Breast epithelium (tissue), 4 donors: ENCODE data around the gene CCDC33. TPM values are rescaled to one million over a fixed set of nuclear protein-coding genes. Genes with fewer than 3 reads are reported as not detected.

ENCODE experiments used
- DNase-seq, 2 donors: peaks; one replicate each; pipeline ENCODE4 v3.0.0-alpha.2; 2019; ENCODE audit warnings: low spot score in 2 of 2
- H3K27ac ChIP-seq, 2 donors: fragments of 200-600 bp; sonication (generic) in 1 of 2; one replicate each; pipeline ENCODE4 v1.5.1; 2016 to 2019; ENCODE audit warnings: mild to moderate bottlenecking in 1 of 2
- H3K27me3 ChIP-seq, 2 donors: fragments of 200-600 bp; sonication (generic) in 1 of 2; one replicate each; pipeline versions ENCODE4 v1.5.1 to v1.6.0; 2017 to 2019; ENCODE audit warnings: control low read depth in 1 of 2, mild to moderate bottlenecking in 1 of 2
- H3K36me3 ChIP-seq: fragments of 200-600 bp; one replicate; pipeline ENCODE4 v1.5.1; 2019
- H3K4me1 ChIP-seq, 2 donors: fragments of 200-600 bp; sonication (generic); one replicate each; pipeline ENCODE4 v1.5.1; 2016 to 2019; ENCODE audit warnings: control low read depth in 1 of 2
- H3K4me3 ChIP-seq, 3 donors: fragments of 200-600 bp; sonication (generic); 1 replicate in 2 of 3; 2 replicates in 1 of 3; pipeline ENCODE4 v1.5.1; 2016 to 2019; ENCODE audit warnings: mild to moderate bottlenecking in 3 of 3, moderate library complexity in 2 of 3
- H3K9me3 ChIP-seq, 2 donors: fragments of 200-600 bp; sonication (generic) in 1 of 2; one replicate each; pipeline ENCODE4 v1.5.1; 2016 to 2019; ENCODE audit warnings: control low read depth in 1 of 2
- POLR2A ChIP-seq: fragments of 450-650 bp; IDR thresholded peaks from one replicate; pipeline ENCODE4 v1.6.1; 2016; ENCODE audit warnings: antibody characterized with exemption, mild to moderate bottlenecking, moderate library complexity
- POLR2AphosphoS5 ChIP-seq, 3 donors: sonication (generic); formaldehyde crosslinking; IDR thresholded peaks; one replicate each; pipeline ENCODE4 v1.6.1; 2017; ENCODE audit warnings: antibody characterized with exemption in 3 of 3
- intact Hi-C: fragments of 100-400 bp; cut with DNase I; formaldehyde crosslinking; loops from one replicate; pipeline ENCODE4 v1.15.1; 2023; ENCODE audit warnings: low total_unique reads
- total RNA-seq, 3 donors: library from RNA; depleted of rRNA; stranded (reverse); fragments of >200 nt; gene quantifications; one replicate each; pipeline ENCODE4 v1.1.0, GENCODE V29; 2016
- TF ChIP-seq, protein P1 (sequence below), 3 donors: fragments of 450-650 bp; IDR thresholded peaks; one replicate each; pipeline ENCODE4 v1.5.1; 2016 to 2017; ENCODE audit warnings: antibody characterized with exemption in 3 of 3, mild to moderate bottlenecking in 3 of 3, moderate library complexity in 3 of 3

The CCDC33 gene
- total RNA-seq, 3 donors from 2014 or later: 0.33 TPM; not detected in 2

DNA sequence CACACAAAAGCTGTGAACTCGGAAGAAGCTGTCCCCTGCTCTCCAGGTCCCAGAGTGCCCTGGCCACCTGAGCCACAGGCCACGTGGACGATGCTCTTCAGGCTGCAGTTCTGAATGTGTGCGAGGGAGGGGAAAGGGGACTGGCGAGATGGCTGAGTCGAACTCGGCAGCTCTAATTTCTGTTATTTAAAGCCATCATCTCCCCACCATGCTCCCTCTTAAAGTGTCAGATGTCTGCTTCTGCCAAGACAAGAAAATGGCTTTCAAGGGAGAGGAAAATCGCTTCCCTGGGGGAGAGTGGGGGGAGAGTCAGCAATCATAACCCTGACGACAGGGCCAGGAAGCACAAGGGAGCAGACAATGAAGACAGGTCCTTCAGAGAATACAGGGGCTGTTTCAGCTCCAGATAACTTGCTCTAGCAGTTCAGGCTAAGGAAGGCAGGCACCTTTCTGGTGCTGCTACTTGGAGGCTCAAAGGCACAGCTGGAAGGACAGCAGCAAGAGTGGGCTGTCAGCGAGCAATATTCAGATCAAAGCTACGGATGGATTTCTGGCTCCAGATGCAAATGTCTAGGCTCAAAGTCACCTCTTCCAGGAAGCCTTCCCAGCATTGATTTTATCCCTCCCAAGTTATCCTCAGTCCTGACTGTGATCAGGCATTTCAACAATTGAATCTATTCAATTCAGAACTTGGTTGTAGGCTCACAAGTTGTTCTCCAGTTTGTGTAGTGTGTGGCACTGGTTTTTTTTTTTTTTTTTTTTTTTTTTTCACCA lies 15.5 kb upstream of the CCDC33 start:
- H3K4me1 ChIP-seq: no peaks in the 10 kb centered on the region
- no peak for DNase-seq
- intact Hi-C loops: no loop called here
- no peaks in the 10 kb centered on the region for H3K9me3 ChIP-seq
- no peaks in the 10 kb centered on the region for H3K27me3 ChIP-seq
- H3K36me3 ChIP-seq: no peaks in the 10 kb centered on the region
- H3K4me3 ChIP-seq: no peak overlapping the region
- no peak overlapping the region for H3K27ac ChIP-seq
- TF ChIP-seq POLR2AphosphoS5 (IDR thresholded peaks at IDR 0.05): no peak
- no peak for TF ChIP-seq POLR2A
- TF ChIP-seq, protein P1, sequence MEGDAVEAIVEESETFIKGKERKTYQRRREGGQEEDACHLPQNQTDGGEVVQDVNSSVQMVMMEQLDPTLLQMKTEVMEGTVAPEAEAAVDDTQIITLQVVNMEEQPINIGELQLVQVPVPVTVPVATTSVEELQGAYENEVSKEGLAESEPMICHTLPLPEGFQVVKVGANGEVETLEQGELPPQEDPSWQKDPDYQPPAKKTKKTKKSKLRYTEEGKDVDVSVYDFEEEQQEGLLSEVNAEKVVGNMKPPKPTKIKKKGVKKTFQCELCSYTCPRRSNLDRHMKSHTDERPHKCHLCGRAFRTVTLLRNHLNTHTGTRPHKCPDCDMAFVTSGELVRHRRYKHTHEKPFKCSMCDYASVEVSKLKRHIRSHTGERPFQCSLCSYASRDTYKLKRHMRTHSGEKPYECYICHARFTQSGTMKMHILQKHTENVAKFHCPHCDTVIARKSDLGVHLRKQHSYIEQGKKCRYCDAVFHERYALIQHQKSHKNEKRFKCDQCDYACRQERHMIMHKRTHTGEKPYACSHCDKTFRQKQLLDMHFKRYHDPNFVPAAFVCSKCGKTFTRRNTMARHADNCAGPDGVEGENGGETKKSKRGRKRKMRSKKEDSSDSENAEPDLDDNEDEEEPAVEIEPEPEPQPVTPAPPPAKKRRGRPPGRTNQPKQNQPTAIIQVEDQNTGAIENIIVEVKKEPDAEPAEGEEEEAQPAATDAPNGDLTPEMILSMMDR (IDR thresholded peaks at IDR 0.05): no peak

DNA sequence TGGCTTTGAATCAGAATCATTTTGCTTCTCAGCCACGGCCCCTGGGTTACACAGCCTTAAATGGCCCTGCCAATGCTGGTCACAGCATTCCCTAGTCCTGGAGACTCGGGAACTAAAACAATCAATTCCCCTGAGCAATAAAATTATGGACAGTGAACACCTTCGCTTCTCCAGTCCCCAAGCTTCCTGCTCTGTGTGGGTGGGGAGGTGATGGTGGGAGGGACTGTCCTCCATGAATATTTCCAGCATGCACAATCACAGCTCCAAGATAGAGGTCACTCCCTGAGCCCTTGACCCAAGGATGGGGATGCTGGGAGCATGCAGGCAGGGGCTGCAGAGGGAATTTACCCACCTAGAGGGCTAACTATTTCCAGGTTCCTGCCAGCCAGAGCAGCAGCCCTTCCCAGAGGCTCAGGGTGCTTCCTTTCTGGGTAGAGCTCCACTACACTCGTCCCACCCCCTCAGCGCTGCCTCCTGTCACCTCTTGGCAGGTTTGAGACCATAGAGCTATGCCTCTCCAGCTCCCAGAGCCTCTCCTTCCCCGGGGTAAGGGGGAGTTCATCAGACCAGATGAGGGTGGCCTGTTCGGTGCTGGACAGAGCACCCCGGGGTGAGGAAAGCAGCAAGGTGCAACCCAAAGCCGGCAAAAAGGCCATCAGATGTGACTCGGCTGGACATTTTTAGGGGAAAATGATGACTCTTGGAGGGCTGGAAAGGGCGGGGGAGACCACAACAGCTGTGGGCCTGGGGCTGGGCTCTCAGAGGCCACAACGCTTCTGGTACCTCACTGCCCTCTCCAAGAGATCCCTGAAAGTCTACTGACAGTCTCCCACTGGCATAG lies 14.5 kb upstream of the CCDC33 start:
- Histone ChIP-seq H3K4me1 (no peaks in the 10 kb centered on the region), H3K36me3 (no peaks in the 10 kb centered on the region), H3K9me3 (no peaks in the 10 kb centered on the region), H3K4me3 (no peak overlapping the region), H3K27me3 (no peaks in the 10 kb centered on the region), H3K27ac (no peak overlapping the region)
- intact Hi-C loops: no loop called here
- TF ChIP-seq POLR2AphosphoS5 (IDR thresholded peaks at IDR 0.05): no peak
- TF ChIP-seq POLR2A: no peak
- TF ChIP-seq, protein P1 (IDR thresholded peaks at IDR 0.05): no peak
- DNase-seq: no peak

DNA sequence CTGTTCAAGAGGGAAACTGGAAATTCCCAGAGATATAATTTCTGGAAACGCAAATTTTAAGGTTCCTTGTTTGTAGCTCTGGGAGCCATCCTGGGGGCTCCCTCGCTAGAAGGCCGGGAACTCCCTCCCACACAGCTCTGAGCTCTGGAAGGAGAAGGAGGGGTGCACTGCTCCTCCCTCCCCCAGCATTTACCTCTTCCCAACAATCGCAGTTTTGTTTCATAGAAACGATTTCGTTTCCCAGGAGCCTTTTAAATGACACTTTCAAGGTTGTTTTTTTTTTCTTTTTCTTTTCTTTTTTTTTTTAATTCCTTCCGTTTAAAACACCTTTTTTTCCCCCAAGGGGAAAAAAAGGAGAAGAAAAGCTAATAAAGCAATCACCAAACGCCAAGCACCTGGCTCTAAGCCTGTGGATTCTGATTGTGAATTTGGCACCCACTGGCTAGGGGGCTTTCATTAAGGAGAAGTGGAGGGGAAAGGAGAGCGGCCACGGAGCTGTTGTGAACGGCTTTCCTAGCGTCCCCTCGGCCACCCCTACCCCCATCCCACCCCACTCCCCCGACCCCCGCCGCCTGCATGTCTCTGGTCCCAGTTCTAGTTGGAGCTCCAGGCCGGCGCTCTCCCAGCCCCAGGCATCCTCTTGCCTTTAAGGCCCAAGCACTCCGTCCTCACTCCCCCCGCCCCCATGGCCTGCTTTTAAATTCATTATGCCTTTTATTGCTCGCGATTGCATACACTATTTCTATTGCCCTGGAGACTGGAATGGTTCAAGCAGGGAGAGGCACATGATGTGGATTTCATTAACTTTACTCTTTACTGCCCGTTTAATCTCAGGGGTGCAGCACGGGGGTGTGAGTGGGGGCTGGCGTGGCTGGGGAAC lies 13.6 kb upstream of the CCDC33 start:
- intact Hi-C loops: no loop called here
- Histone ChIP-seq H3K36me3 (no peaks in the 10 kb centered on the region), H3K27me3 (no peaks in the 10 kb centered on the region), H3K4me1 (no peaks in the 10 kb centered on the region), H3K4me3 (no peak overlapping the region), H3K9me3 (no peaks in the 10 kb centered on the region), H3K27ac (no peak overlapping the region)
- no peak for DNase-seq
- TF ChIP-seq, protein P1 (IDR thresholded peaks at IDR 0.05): no peak
- TF ChIP-seq POLR2AphosphoS5 (IDR thresholded peaks at IDR 0.05): no peak
- no peak for TF ChIP-seq POLR2A

DNA sequence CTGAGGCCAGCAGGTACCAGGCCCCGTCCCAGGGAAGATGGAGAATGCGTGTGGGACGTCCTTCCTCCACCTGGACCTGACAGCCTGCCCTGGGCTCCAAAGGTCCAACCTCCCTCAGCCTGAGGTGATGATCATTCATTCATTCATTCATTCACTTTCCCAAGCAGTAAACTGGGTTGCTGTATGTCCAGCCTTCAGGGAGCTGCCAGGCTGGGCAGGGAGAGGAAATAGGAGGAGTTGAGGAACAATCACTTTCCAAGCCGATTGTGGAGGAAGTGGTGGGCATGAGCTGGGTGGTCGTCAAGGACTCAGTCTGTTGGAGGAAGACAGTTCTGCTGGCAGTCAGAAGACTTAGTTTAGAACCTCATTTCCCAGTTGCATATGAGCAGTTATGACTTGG lies 10.2 kb upstream of the CCDC33 start:
- intact Hi-C loops: no loop called here
- no peak for DNase-seq
- Histone ChIP-seq H3K4me3 (no peak overlapping the region), H3K9me3 (no peaks in the 10 kb centered on the region), H3K27ac (no peak overlapping the region), H3K4me1 (no peaks in the 10 kb centered on the region), H3K36me3 (no peaks in the 10 kb centered on the region), H3K27me3 (no peaks in the 10 kb centered on the region)
- TF ChIP-seq, protein P1 (IDR thresholded peaks at IDR 0.05): no peak
- TF ChIP-seq POLR2A: no peak
- no peak for TF ChIP-seq POLR2AphosphoS5 (IDR thresholded peaks at IDR 0.05)
